Measurements from ENCODE around the gene SSRP1.
A peak's percentile ranks its signal among the peaks of the same experiment; 100 is the strongest.

The SSRP1 gene

DNA sequence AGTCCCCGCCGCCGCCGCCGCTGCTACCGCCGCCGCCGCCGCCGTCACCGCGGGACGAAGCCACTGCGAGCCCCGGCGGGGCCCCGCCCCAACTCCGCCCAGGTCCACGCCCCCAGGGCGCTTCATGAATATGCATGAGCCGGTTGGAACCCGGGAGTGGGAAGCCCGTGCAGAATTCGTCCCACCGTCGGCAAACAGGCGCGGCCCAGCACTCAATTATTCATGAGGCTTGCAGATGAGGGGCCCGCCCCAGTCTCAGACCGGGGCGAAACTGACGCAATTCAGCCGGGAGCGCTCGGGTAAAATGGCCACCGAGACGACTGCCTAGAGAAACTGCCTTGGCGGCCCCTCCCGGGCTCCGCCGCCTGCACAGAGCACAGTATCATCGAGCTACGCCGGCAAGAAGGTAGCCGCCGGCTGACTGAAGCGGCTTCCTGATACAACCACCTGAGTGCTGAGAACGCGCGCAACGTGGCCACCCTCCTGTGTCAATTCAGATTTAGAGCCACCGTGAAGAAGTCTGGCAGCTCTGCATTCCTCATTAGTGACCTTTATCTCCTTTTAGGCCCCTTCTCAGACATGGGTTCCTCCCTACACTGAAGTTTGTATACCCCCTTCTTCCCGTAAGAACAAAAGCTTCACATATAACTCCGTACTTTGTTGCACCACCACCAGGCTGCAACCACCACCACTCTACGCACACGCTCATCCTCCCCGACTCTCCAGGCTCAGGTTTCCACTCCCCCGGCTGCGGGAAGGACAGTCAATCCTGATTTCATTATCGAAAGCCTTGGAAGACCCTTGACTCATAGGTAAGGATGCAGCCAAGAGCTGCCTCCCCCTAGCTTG, 10.6 kb downstream of the SSRP1 start, which contains the start of gene TNKS1BP1 (continued):
- peak; percentile 71; the same call in 1 of the 2 replicates for TF ChIP-seq ZNF2 (tag by site-specific recombination; IDR thresholded peaks at IDR 0.05)
- TF ChIP-seq SP7 (tag by site-specific recombination; IDR thresholded peaks at IDR 0.05), result peak; percentile 27; the same call in 1 of the 2 replicates
- TF ChIP-seq, protein P1, sequence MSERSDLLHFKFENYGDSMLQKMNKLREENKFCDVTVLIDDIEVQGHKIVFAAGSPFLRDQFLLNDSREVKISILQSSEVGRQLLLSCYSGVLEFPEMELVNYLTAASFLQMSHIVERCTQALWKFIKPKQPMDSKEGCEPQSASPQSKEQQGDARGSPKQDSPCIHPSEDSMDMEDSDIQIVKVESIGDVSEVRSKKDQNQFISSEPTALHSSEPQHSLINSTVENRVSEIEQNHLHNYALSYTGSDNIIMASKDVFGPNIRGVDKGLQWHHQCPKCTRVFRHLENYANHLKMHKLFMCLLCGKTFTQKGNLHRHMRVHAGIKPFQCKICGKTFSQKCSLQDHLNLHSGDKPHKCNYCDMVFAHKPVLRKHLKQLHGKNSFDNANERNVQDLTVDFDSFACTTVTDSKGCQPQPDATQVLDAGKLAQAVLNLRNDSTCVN (tag by site-specific recombination; optimal IDR thresholded peaks at IDR 0.05), result peak; percentile 60
- TF ChIP-seq, protein P2, sequence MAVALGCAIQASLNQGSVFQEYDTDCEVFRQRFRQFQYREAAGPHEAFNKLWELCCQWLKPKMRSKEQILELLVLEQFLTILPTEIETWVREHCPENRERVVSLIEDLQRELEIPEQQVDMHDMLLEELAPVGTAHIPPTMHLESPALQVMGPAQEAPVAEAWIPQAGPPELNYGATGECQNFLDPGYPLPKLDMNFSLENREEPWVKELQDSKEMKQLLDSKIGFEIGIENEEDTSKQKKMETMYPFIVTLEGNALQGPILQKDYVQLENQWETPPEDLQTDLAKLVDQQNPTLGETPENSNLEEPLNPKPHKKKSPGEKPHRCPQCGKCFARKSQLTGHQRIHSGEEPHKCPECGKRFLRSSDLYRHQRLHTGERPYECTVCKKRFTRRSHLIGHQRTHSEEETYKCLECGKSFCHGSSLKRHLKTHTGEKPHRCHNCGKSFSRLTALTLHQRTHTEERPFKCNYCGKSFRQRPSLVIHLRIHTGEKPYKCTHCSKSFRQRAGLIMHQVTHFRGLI (tag by site-specific recombination; IDR thresholded peaks at IDR 0.05), result 0 out of 2 replicates have a peak, but pooled peaks have one; percentile 26
- TF ChIP-seq KLF8 (tag by site-specific recombination; IDR thresholded peaks at IDR 0.05), result peak; percentile 61

DNA sequence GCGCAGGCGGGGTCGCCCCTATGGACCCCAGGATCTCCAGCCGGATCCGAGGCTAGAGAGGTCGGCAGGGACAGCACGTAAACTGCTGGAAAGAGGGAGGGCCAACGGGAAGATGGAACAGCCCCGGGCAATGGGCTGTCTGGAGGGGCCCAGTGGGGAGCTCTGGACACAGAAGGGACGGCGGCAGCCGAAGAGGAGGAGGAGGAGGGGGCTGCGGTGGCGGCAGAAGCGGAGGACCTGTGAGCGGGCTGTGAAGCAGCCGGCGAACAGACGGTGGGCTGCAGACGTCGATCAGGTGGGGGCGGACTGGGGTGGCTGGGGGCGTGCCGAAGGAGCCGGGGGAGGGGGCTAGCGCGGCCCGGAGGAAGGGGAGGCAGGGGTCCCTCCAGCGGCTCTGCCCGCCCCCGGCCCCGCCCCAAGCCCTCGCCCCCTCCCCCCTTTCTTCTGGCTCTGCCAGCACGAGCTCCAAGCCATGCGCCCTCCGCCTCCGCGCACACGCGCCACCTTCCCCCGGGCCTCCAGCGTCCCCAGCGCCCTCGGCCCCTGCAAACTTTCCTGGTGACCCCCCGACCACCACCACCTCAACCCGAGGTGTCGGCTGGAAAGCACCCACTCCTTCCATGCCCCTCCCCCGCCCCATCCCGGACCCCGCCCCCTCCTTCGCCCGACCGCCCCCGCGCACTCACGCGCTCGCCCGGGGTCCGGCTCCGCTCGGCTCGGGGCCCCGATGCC, 11.4 kb downstream of the SSRP1 start:
- no peaks in the 10 kb centered on the region for H3K9me3 ChIP-seq (ENCODE audit: control insufficient read depth, insufficient read depth, low read depth, low read length)
- ChIA-PET POLR2A (interaction anchor here (0.9 to 6.5 kb wide), 7 partner anchors 11 to 29 kb away, joined by 3 to 95 read pairs (median 8); partner anchors contain the start of genes P2RX3 and SSRP1), CTCF (interaction anchor here (0.6 kb wide), 1 partner anchor 47 kb away, joined by 3 read pairs; no protein-coding TSS in a partner anchor)
- H3K36me3 ChIP-seq (ENCODE audit: control insufficient read depth in 2 of 2, insufficient read depth in 1 of 2, low read length in 2 of 2), result peaks cover 6 to 50% of the 10 kb centered on the region in 2 experiments; a peak in 2 of 3 replicates
- H3K4me1 ChIP-seq (ENCODE audit: control insufficient read depth, insufficient read depth, low read length), result peaks cover 7% of the 10 kb centered on the region
- TF ChIP-seq ZNF341 (tag by site-specific recombination; IDR thresholded peaks at IDR 0.05; ENCODE audit: low read depth), result peak; percentile 99
- TF ChIP-seq ZFP69B (tag by site-specific recombination; IDR thresholded peaks at IDR 0.05), result peak; percentile 31; the same call in 1 of the 2 replicates
- TF ChIP-seq, protein P3, sequence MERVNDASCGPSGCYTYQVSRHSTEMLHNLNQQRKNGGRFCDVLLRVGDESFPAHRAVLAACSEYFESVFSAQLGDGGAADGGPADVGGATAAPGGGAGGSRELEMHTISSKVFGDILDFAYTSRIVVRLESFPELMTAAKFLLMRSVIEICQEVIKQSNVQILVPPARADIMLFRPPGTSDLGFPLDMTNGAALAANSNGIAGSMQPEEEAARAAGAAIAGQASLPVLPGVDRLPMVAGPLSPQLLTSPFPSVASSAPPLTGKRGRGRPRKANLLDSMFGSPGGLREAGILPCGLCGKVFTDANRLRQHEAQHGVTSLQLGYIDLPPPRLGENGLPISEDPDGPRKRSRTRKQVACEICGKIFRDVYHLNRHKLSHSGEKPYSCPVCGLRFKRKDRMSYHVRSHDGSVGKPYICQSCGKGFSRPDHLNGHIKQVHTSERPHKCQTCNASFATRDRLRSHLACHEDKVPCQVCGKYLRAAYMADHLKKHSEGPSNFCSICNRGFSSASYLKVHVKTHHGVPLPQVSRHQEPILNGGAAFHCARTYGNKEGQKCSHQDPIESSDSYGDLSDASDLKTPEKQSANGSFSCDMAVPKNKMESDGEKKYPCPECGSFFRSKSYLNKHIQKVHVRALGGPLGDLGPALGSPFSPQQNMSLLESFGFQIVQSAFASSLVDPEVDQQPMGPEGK (tag by site-specific recombination; IDR thresholded peaks at IDR 0.05), result peak; percentile 70
- TF ChIP-seq ZNF843 (tag by site-specific recombination; IDR thresholded peaks at IDR 0.05), result no peak
- peak; percentile 48 for TF ChIP-seq ZIC2 (tag by site-specific recombination; IDR thresholded peaks at IDR 0.05)
- TF ChIP-seq, protein P4, sequence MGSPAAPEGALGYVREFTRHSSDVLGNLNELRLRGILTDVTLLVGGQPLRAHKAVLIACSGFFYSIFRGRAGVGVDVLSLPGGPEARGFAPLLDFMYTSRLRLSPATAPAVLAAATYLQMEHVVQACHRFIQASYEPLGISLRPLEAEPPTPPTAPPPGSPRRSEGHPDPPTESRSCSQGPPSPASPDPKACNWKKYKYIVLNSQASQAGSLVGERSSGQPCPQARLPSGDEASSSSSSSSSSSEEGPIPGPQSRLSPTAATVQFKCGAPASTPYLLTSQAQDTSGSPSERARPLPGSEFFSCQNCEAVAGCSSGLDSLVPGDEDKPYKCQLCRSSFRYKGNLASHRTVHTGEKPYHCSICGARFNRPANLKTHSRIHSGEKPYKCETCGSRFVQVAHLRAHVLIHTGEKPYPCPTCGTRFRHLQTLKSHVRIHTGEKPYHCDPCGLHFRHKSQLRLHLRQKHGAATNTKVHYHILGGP (tag by site-specific recombination; IDR thresholded peaks at IDR 0.05), result no peak
- no peak for TF ChIP-seq ZNF114 (tag by site-specific recombination; IDR thresholded peaks at IDR 0.05)
- TF ChIP-seq SP2 (tag by site-specific recombination; IDR thresholded peaks at IDR 0.05), result peak; percentile 42; the same call in 1 of the 2 replicates
- TF ChIP-seq, protein P5, sequence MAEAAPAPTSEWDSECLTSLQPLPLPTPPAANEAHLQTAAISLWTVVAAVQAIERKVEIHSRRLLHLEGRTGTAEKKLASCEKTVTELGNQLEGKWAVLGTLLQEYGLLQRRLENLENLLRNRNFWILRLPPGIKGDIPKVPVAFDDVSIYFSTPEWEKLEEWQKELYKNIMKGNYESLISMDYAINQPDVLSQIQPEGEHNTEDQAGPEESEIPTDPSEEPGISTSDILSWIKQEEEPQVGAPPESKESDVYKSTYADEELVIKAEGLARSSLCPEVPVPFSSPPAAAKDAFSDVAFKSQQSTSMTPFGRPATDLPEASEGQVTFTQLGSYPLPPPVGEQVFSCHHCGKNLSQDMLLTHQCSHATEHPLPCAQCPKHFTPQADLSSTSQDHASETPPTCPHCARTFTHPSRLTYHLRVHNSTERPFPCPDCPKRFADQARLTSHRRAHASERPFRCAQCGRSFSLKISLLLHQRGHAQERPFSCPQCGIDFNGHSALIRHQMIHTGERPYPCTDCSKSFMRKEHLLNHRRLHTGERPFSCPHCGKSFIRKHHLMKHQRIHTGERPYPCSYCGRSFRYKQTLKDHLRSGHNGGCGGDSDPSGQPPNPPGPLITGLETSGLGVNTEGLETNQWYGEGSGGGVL (tag by site-specific recombination; IDR thresholded peaks at IDR 0.05), result peak; percentile 51
- TF ChIP-seq GLIS2 (tag by site-specific recombination; IDR thresholded peaks at IDR 0.05), result peak; percentile 65; the same call in 1 of the 2 replicates
- TF ChIP-seq ZNF335 (tag by site-specific recombination; conservative IDR thresholded peaks at IDR 0.05), result 0 out of 2 replicates have a peak, but pooled peaks have one; percentile 34
- TF ChIP-seq EGR2 (tag by site-specific recombination; IDR thresholded peaks at IDR 0.05; ENCODE audit: low read depth), result peak; percentile 33; the same call in 1 of the 2 replicates
- TF ChIP-seq ZFHX2 (tag by site-specific recombination; conservative IDR thresholded peaks at IDR 0.05), result peak; percentile 40
- peak overlapping the region; percentile 68 for H3K4me3 ChIP-seq (ENCODE audit: low read depth, low read length)
- H3K27ac ChIP-seq (ENCODE audit: extremely low read depth, low read depth, low read length), result peak overlapping the region; percentile 70; the same call in 1 of the 2 replicates

Measured in HEK293 (cell line).